ENCODE data around the gene BOC.
A peak's percentile ranks its signal among the peaks of the same experiment; 100 is the strongest.

Gene BOC

GRCh38 chr3:113222451-113223086 is 11.2 kb downstream of the BOC start:
- in situ Hi-C loops (cut with MboI; ENCODE audit: low sequenced_read_pairs, unreplicated experiment) = no loop called here
- DNase-seq (ENCODE audit: low spot score) = no peak
- no peak for TF ChIP-seq CTCF (IDR thresholded peaks at IDR 0.05; ENCODE audit: borderline replicate concordance, control extremely low read depth, extremely low read depth, insufficient read depth, missing control alignments)

GRCh38 chr3:113223475-113224281 is 12.3 kb downstream of the BOC start:
- TF ChIP-seq CTCF (IDR thresholded peaks at IDR 0.05; ENCODE audit: borderline replicate concordance, control extremely low read depth, extremely low read depth, insufficient read depth, missing control alignments) = no peak
- DNase-seq (ENCODE audit: low spot score) = peak; percentile 65
- in situ Hi-C loops (cut with MboI; ENCODE audit: low sequenced_read_pairs, unreplicated experiment) = no loop called here

GRCh38 chr3:113225286-113225685 is 13.9 kb downstream of the BOC start:
- no peak for TF ChIP-seq CTCF (IDR thresholded peaks at IDR 0.05; ENCODE audit: borderline replicate concordance, control extremely low read depth, extremely low read depth, insufficient read depth, missing control alignments)
- no peak for DNase-seq (ENCODE audit: low spot score)
- in situ Hi-C loops (cut with MboI; ENCODE audit: low sequenced_read_pairs, unreplicated experiment) = no loop called here

- in situ Hi-C loops (cut with MboI; ENCODE audit: low sequenced_read_pairs, unreplicated experiment) = no loop called here
These were observed 15.1 kb downstream of the BOC start for GRCh38 chr3:113226491-113226890.

GRCh38 chr3:113227146-113227545 is 15.8 kb downstream of the BOC start:
- DNase-seq (ENCODE audit: low spot score) = no peak
- in situ Hi-C loops (cut with MboI; ENCODE audit: low sequenced_read_pairs, unreplicated experiment) = no loop called here
- TF ChIP-seq CTCF (IDR thresholded peaks at IDR 0.05; ENCODE audit: borderline replicate concordance, control extremely low read depth, extremely low read depth, insufficient read depth, missing control alignments) = no peak

More at GRCh38 chr3:113226491-113226890, 15.1 kb downstream of the BOC start:
- no peak for TF ChIP-seq CTCF (IDR thresholded peaks at IDR 0.05; ENCODE audit: borderline replicate concordance, control extremely low read depth, extremely low read depth, insufficient read depth, missing control alignments)
- no peak for DNase-seq (ENCODE audit: low spot score)

GRCh38 chr3:113228498-113229286 is 17.3 kb downstream of the BOC start:
- in situ Hi-C loops (cut with MboI; ENCODE audit: low sequenced_read_pairs, unreplicated experiment) = no loop called here
- no peak for TF ChIP-seq CTCF (IDR thresholded peaks at IDR 0.05; ENCODE audit: borderline replicate concordance, control extremely low read depth, extremely low read depth, insufficient read depth, missing control alignments)
- no peak for DNase-seq (ENCODE audit: low spot score)

Data from GM13976 (cell line).